ENCODE measurements around the gene GPRASP2.
"Not testable (repeated sequence)": the region's sequence is repeated elsewhere in the genome, so short reads cannot be mapped to it uniquely, and the experiment has no call there.

Gene GPRASP2

GRCh38 chrX:102712216-102712966, at the start of gene GPRASP2:
Gene GPRASP2 (plus strand): TSS chrX:102712448. CDS start chrX:102714870, 2,422 bp downstream.
- DNase-seq (ENCODE audit: extremely low read depth in 1 of 2, low read depth in 1 of 2), result no peak

- DNase-seq (ENCODE audit: extremely low read depth in 1 of 2, low read depth in 1 of 2), result not testable (repeated sequence)
These were observed 48.4 kb upstream of the GPRASP2 start for GRCh38 chrX:102663820-102664219.

- not testable (repeated sequence) for DNase-seq (ENCODE audit: extremely low read depth in 1 of 2, low read depth in 1 of 2)
These were observed 45.2 kb upstream of the GPRASP2 start for GRCh38 chrX:102667034-102667433.

GRCh38 chrX:102669526-102669925, 42.7 kb upstream of the GPRASP2 start:
- DNase-seq (ENCODE audit: extremely low read depth in 1 of 2, low read depth in 1 of 2), result no peak

GRCh38 chrX:102672856-102673255, 39.4 kb upstream of the GPRASP2 start:
- DNase-seq (ENCODE audit: extremely low read depth in 1 of 2, low read depth in 1 of 2), result no peak

GRCh38 chrX:102677479-102677878, 34.8 kb upstream of the GPRASP2 start:
- DNase-seq (ENCODE audit: extremely low read depth in 1 of 2, low read depth in 1 of 2), result not testable (repeated sequence)

- no peak for DNase-seq (ENCODE audit: extremely low read depth in 1 of 2, low read depth in 1 of 2)
These were observed 27.3 kb upstream of the GPRASP2 start for GRCh38 chrX:102684772-102685520.

- DNase-seq (ENCODE audit: extremely low read depth in 1 of 2, low read depth in 1 of 2), result no peak
These were observed 17.5 kb upstream of the GPRASP2 start for GRCh38 chrX:102694749-102695148.

- DNase-seq (ENCODE audit: extremely low read depth in 1 of 2, low read depth in 1 of 2), result no peak
These were observed 15.9 kb upstream of the GPRASP2 start for GRCh38 chrX:102696306-102696705.

- DNase-seq (ENCODE audit: extremely low read depth in 1 of 2, low read depth in 1 of 2), result no peak
These were observed 14.8 kb upstream of the GPRASP2 start for GRCh38 chrX:102697494-102697893.

GRCh38 chrX:102708900-102709299, 3.3 kb upstream of the GPRASP2 start:
- DNase-seq (ENCODE audit: extremely low read depth in 1 of 2, low read depth in 1 of 2), result no peak

GRCh38 chrX:102711872-102712215, 404 bp upstream of the GPRASP2 start:
- DNase-seq (ENCODE audit: extremely low read depth in 1 of 2, low read depth in 1 of 2), result no peak

GRCh38 chrX:102712981-102713625, 855 bp downstream of the GPRASP2 start:
- DNase-seq (ENCODE audit: extremely low read depth in 1 of 2, low read depth in 1 of 2), result no peak

- no peak for DNase-seq (ENCODE audit: extremely low read depth in 1 of 2, low read depth in 1 of 2)
These were observed 2.7 kb downstream of the GPRASP2 start for GRCh38 chrX:102714994-102715393.

GRCh38 chrX:102715967-102716366, 3.7 kb downstream of the GPRASP2 start:
- DNase-seq (ENCODE audit: extremely low read depth in 1 of 2, low read depth in 1 of 2), result no peak

GRCh38 chrX:102720237-102721168, 8.3 kb downstream of the GPRASP2 start, which contains the start of gene GPRASP3:
Gene GPRASP3 (plus strand): TSS chrX:102720743. CDS start chrX:102748996, 28,253 bp downstream.
- DNase-seq (ENCODE audit: extremely low read depth in 1 of 2, low read depth in 1 of 2), result peak; percentile 19 to 33

GRCh38 chrX:102721169-102721506, 8.9 kb downstream of the GPRASP2 start:
- DNase-seq (ENCODE audit: extremely low read depth in 1 of 2, low read depth in 1 of 2), result not testable (repeated sequence)

GRCh38 chrX:102723456-102723855, 11.2 kb downstream of the GPRASP2 start:
- no peak for DNase-seq (ENCODE audit: extremely low read depth in 1 of 2, low read depth in 1 of 2)

GRCh38 chrX:102727761-102728160, 15.5 kb downstream of the GPRASP2 start:
- DNase-seq (ENCODE audit: extremely low read depth in 1 of 2, low read depth in 1 of 2), result no peak

GRCh38 chrX:102728646-102729045, 16.4 kb downstream of the GPRASP2 start:
- no peak for DNase-seq (ENCODE audit: extremely low read depth in 1 of 2, low read depth in 1 of 2)

GRCh38 chrX:102739657-102740056, 27.4 kb downstream of the GPRASP2 start:
- no peak for DNase-seq (ENCODE audit: extremely low read depth in 1 of 2, low read depth in 1 of 2)

Data from activated CD8-positive, alpha-beta memory T cell treated with anti-CD3 and anti-CD28 coated beads for 1 hour (primary cell).